ENCODE measurements around the gene SNCB.
"Not testable (repeated sequence)": the region's sequence is repeated elsewhere in the genome, so short reads cannot be mapped to it uniquely, and the experiment has no call there.

The SNCB gene

DNA sequence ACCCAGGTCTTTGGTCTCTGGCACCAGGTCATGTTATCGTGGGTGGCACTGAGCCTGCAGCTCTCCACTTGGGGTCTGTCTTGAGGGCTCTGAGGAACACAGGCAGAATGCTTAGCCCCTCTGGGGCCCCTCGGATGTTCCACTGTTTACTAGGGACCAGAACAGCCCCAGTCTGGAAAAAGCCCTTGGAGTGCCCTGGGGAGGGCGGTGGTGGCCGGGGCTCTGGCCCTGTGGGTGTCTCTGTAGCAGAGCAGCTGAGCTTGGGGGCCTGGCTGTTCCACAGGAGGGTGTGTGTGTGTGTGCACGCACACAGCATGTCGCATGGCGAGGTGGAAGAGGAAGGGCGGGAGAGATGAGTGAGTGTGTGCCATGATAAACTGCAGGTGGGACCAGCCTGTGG lies 35.8 kb downstream of the SNCB start:
- 93% methylated on average over 8 of the region's 8 CpGs for WGBS
- Histone ChIP-seq H3K27ac (ENCODE audit: low read depth, low read length) (no peak overlapping the region), H3K9me3 (ENCODE audit: insufficient read depth, low read depth, low read length) (no peaks in the 10 kb centered on the region)

DNA sequence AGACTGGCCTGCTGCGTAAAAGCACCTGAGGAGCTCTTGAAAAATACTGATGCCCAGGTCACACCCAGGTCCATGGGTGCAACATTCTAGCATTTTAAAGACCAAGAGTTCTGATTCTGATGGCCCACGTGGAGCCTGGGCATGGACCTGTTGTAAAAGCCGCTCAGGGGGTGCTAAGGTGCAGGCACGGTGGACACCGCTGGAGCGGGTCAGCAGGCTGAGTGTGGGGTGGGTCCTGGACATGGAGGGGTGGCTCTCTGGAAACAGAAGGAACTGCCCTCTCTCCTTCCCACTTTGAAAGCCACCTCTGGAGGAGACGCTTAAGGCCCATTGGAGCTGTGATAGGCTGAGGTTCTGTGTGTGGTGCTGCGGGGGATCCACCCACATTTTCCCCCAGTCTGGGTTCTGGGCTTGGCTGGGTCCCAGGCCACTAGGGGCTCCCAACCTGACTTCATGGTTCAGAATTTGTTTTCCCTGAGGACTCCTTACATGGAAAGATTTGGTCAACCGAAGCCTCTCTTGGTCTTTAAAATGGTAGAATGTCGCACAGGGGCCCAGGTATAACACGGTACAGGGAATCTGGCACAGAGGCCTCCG lies 37.0 kb downstream of the SNCB start:
- H3K9me3 ChIP-seq (ENCODE audit: insufficient read depth, low read depth, low read length) = no peaks in the 10 kb centered on the region
- peaks cover 6% of the 10 kb centered on the region for H3K27me3 ChIP-seq (ENCODE audit: insufficient read depth, low read length)
- H3K4me3 ChIP-seq (ENCODE audit: low read length) = no peak overlapping the region
- H3K27ac ChIP-seq (ENCODE audit: low read depth, low read length) = no peak overlapping the region
- no peaks in the 10 kb centered on the region for H3K4me1 ChIP-seq (ENCODE audit: insufficient read depth, low read length)
- H3K36me3 ChIP-seq (ENCODE audit: insufficient read depth, low read length) = 0 out of 2 replicates have a peak, but pooled peaks cover 1% of the 10 kb centered on the region
- H3K9ac ChIP-seq (ENCODE audit: low read depth, low read length) = no peak overlapping the region
- WGBS = 94% methylated on average over 11 of the region's 12 CpGs

More for the DNA sequence above, 35.8 kb downstream of the SNCB start:
- no peak overlapping the region for H3K4me3 ChIP-seq (ENCODE audit: low read length)
- H3K4me1 ChIP-seq (ENCODE audit: insufficient read depth, low read length) = no peaks in the 10 kb centered on the region
- 0 out of 2 replicates have a peak, but pooled peaks cover 8% of the 10 kb centered on the region for H3K36me3 ChIP-seq (ENCODE audit: insufficient read depth, low read length)
- H3K27me3 ChIP-seq (ENCODE audit: insufficient read depth, low read length) = peaks cover 6% of the 10 kb centered on the region
- H3K9ac ChIP-seq (ENCODE audit: low read depth, low read length) = no peak overlapping the region

DNA sequence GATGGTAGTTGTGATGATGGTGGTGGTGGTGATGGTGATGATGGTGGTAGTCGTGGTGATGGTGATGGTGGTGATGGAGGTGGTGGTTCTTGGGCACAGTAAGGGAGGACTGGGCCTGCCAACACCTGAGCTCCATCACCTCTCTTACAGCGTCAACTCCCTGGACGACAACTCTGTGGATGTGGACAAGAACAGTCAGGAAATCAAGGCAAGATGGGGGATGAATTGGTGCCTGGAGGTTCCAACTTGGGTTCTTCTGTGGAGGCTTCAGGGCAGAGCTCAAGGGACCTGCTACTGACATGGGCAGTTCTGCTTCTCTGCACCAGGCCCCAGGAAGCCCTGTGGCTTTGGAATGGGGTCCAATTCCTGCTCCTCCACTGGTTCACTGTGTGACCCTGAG lies 37.8 kb downstream of the SNCB start:
- no peaks in the 10 kb centered on the region for H3K4me1 ChIP-seq (ENCODE audit: insufficient read depth, low read length)
- no peak overlapping the region for H3K27ac ChIP-seq (ENCODE audit: low read depth, low read length)
- no peaks in the 10 kb centered on the region for H3K9me3 ChIP-seq (ENCODE audit: insufficient read depth, low read depth, low read length)
- peaks cover 6% of the 10 kb centered on the region for H3K27me3 ChIP-seq (ENCODE audit: insufficient read depth, low read length)
- H3K4me3 ChIP-seq (ENCODE audit: low read length) = no peak overlapping the region
- 94% methylated on average over 3 of the region's 3 CpGs for WGBS
- no peak overlapping the region for H3K9ac ChIP-seq (ENCODE audit: low read depth, low read length)
- no peaks in the 10 kb centered on the region for H3K36me3 ChIP-seq (ENCODE audit: insufficient read depth, low read length)

DNA sequence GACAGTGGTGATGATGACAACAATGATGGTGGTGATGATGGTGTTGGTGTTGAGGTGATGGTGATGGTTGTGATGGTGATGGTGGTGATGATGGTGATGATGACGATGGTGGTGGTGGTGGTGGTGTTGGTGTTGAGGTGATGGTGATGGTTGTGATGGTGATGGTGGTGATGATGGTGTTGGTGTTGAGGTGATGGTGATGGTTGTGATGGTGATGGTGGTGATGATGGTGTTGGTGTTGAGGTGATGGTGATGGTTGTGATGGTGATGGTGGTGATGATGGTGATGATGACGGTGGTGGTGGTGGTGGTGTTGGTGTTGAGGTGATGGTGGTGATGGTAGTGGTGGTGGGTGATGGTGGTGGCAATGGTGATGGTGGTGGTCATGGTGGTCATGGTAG lies 38.7 kb downstream of the SNCB start:
- H3K36me3 ChIP-seq (ENCODE audit: insufficient read depth, low read length); H3K9ac ChIP-seq (ENCODE audit: low read depth, low read length); H3K27ac ChIP-seq (ENCODE audit: low read depth, low read length); H3K4me3 ChIP-seq (ENCODE audit: low read length); H3K4me1 ChIP-seq (ENCODE audit: insufficient read depth, low read length); H3K27me3 ChIP-seq (ENCODE audit: insufficient read depth, low read length); H3K9me3 ChIP-seq (ENCODE audit: insufficient read depth, low read depth, low read length): not testable (repeated sequence)
- 88% methylated on average over 2 of the region's 2 CpGs for WGBS

DNA sequence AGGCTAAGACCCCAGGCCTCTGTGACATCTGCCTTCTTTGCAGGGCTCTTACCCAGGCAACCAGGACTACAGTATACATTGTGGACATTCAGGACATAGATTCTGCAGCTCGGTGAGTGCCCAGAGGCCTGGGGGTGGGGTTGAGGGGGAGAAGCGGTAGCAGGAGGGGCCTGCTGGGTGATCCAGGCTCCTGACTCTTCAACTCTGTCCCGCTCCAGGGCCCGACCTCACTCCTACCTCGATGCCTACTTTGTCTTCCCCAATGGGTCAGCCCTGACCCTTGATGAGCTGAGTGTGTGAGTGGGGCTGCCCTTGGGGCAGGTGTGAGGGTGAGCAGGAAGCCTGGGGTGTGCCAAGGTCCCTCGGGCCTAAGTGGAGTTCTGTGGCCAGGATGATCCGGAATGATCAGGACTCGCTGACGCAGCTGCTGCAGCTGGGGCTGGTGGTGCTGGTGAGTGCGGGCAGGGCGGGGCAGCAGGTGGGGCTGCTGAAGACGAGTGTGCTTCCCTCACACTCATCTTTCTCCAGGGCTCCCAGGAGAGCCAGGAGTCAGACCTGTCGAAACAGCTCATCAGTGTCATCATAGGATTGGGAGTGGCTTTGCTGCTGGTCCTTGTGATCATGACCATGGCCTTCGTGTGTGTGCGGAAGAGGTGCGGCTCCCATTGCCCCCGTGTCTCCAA lies 40.2 kb downstream of the SNCB start:
- H3K27me3 ChIP-seq (ENCODE audit: insufficient read depth, low read length) = no peaks in the 10 kb centered on the region; the same call in 1 of the 2 replicates
- no peaks in the 10 kb centered on the region for H3K36me3 ChIP-seq (ENCODE audit: insufficient read depth, low read length)
- WGBS = 88% methylated on average over 12 of the region's 17 CpGs
- H3K4me1 ChIP-seq (ENCODE audit: insufficient read depth, low read length) = no peaks in the 10 kb centered on the region
- no peak overlapping the region for H3K27ac ChIP-seq (ENCODE audit: low read depth, low read length)
- no peak overlapping the region for H3K4me3 ChIP-seq (ENCODE audit: low read length)
- peaks cover 3% of the 10 kb centered on the region; the same call in 1 of the 2 replicates for H3K9me3 ChIP-seq (ENCODE audit: insufficient read depth, low read depth, low read length)
- no peak overlapping the region for H3K9ac ChIP-seq (ENCODE audit: low read depth, low read length)

DNA sequence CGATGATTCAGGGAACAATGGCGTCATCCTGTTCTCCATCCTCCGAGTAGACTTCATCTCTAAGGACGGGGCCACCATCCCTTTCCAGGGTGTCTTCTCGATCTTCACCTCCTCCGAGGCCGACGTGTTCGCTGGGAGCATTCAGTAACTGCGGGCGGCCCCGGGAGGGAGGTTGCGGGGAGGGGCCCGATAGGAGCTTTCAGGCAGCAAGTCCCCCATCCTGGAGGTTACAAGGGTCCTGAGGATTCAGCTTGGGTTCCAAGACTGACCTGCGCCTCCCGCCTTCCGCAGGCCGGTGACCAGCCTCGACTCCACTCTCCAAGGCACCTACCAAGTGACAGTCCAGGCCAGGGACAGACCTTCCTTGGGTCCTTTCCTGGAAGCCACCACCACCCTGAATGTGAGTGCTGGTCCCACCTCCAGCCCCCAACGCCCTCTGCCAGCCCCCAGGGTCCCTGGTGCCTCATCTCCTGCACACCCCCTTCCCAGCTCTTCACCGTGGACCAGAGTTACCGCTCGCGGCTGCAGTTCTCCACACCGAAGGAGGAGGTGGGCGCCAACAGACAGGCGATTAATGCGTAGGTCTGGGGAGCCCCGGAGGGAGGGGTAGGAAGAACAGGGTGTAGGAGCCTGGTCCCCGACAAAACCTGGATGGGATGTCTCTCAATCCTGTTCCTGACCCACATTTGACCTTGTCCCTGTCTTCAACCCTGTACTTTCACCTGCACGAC lies 41.1 kb downstream of the SNCB start:
- no peaks in the 10 kb centered on the region for H3K36me3 ChIP-seq (ENCODE audit: insufficient read depth, low read length)
- H3K9ac ChIP-seq (ENCODE audit: low read depth, low read length) = no peak overlapping the region
- 89% methylated on average over 31 of the region's 31 CpGs for WGBS
- peaks cover 8% of the 10 kb centered on the region; the same call in 1 of the 2 replicates for H3K9me3 ChIP-seq (ENCODE audit: insufficient read depth, low read depth, low read length)
- no peak overlapping the region for H3K4me3 ChIP-seq (ENCODE audit: low read length)
- H3K27me3 ChIP-seq (ENCODE audit: insufficient read depth, low read length) = no peaks in the 10 kb centered on the region; the same call in 1 of the 2 replicates
- no peaks in the 10 kb centered on the region for H3K4me1 ChIP-seq (ENCODE audit: insufficient read depth, low read length)
- no peak overlapping the region for H3K27ac ChIP-seq (ENCODE audit: low read depth, low read length)

DNA sequence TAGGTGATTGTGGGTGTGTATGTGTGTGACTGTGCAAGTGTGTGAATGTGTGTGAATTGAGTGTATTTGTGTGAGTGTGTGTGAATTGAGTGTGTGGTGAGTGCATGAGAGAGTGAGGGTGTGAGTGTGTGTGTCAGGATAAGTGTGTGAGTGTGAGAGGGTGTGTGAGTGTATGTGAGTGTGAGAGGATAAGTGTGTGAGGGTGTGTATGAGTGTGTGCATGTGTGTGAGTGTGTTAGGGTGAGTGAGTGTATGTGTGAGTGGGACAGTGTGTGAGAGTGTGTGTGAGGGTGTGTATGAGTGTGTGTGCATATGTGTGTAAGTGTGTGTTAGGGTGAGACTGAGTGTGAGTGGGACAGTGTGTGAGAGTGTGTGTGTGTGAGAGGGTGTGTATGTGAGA lies 42.0 kb downstream of the SNCB start:
- H3K4me1 ChIP-seq (ENCODE audit: insufficient read depth, low read length) = no peaks in the 10 kb centered on the region
- no peak overlapping the region for H3K27ac ChIP-seq (ENCODE audit: low read depth, low read length)
- H3K9ac ChIP-seq (ENCODE audit: low read depth, low read length) = no peak overlapping the region
- H3K4me3 ChIP-seq (ENCODE audit: low read length) = no peak overlapping the region
- H3K36me3 ChIP-seq (ENCODE audit: insufficient read depth, low read length) = no peaks in the 10 kb centered on the region
- peaks cover 8% of the 10 kb centered on the region; the same call in 1 of the 2 replicates for H3K9me3 ChIP-seq (ENCODE audit: insufficient read depth, low read depth, low read length)
- no peaks in the 10 kb centered on the region; the same call in 1 of the 2 replicates for H3K27me3 ChIP-seq (ENCODE audit: insufficient read depth, low read length)

DNA sequence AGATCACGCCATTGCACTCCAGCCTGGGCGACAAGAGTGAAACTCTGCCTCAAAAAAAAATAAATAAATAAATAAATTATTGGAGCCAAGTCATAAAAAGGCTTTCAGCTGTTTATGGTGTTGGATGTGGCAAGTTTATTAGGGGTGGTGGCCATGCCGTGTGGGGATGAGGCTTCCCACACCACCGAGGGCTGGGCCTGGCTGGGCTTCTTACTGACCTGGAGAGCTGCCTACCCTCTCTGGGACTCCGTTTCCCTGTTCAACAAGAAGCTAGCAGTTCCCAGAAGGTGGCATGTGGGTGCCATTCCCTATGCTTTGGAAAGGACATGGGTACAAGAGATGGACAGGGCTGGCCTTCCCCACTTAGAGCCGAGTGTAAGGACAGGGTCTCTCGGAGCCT lies 42.9 kb downstream of the SNCB start:
- Histone ChIP-seq H3K27me3 (ENCODE audit: insufficient read depth, low read length) (no peaks in the 10 kb centered on the region; the same call in 1 of the 2 replicates), H3K9me3 (ENCODE audit: insufficient read depth, low read depth, low read length) (peaks cover 8% of the 10 kb centered on the region; the same call in 1 of the 2 replicates), H3K36me3 (ENCODE audit: insufficient read depth, low read length) (no peaks in the 10 kb centered on the region), H3K9ac (ENCODE audit: low read depth, low read length) (no peak overlapping the region), H3K27ac (ENCODE audit: low read depth, low read length) (no peak overlapping the region), H3K4me1 (ENCODE audit: insufficient read depth, low read length) (no peaks in the 10 kb centered on the region), H3K4me3 (ENCODE audit: low read length) (no peak overlapping the region)
- WGBS = 94% methylated on average over 5 of the region's 7 CpGs

DNA sequence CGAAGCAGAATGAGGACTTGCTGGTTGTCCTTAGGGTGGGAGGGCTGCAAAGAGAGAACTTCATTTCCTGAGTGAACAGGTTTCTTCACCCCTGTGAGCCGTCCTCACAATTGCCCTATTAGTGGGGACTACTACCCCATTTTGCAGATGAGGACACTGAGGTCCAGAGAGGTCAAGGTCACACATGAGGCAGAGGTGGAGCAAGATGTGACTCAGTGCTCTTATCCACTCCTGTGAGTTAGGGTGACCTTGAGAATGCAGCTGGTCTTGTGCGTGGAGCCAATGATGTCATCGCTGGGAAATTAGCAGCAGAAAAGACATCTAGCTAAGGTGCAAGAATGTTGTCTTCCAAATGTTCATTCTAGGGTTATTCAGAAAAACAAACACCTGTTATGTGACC lies 47.3 kb downstream of the SNCB start:
- 82% methylated on average over 4 of the region's 4 CpGs for WGBS
- Histone ChIP-seq H3K9me3 (ENCODE audit: insufficient read depth, low read depth, low read length) (peaks cover 8% of the 10 kb centered on the region; the same call in 1 of the 2 replicates), H3K27me3 (ENCODE audit: insufficient read depth, low read length) (no peaks in the 10 kb centered on the region), H3K9ac (ENCODE audit: low read depth, low read length) (no peak overlapping the region), H3K4me1 (ENCODE audit: insufficient read depth, low read length) (no peaks in the 10 kb centered on the region), H3K36me3 (ENCODE audit: insufficient read depth, low read length) (no peaks in the 10 kb centered on the region), H3K4me3 (ENCODE audit: low read length) (no peak overlapping the region), H3K27ac (ENCODE audit: low read depth, low read length) (no peak overlapping the region)

DNA sequence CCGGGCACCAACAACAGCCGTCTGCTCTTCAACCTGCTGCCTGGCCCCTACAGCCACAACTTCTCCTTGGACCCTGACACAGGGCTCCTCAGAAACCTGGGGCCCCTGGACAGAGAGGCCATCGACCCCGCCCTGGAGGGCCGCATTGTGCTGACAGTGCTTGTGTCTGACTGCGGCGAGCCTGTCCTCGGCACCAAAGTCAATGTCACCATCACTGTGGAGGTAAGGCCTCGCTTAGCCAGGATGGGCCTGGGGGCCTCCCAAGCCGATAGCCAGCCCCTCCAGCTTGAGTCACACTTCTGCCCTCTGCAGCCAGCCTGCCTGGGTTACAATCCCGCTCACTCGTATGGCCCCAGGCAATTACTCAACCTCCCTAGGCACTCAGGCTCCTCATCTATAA lies 49.0 kb downstream of the SNCB start:
- WGBS = 86% methylated on average over 12 of the region's 12 CpGs

DNA sequence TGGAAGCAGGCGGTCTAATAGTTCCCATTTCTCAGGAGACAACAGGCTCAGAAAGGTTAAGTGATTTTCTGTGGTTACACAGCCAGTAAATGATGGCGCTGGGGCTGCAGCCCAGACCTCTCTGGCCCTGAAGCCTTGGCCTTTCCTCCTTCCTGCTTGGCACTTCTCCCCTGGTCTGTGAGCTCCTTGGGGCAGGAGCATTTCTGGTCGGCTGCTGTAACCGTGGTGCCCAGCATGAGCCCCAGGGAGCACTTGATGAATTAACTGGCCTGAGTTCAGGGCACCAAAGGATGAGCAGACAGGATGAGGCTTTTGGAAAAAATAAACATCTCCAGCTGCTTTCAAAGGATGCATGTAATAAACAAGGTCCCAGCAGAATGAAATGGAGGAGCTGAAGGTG lies 51.0 kb downstream of the SNCB start:
- 82% methylated on average over 4 of the region's 4 CpGs for WGBS
- Histone ChIP-seq H3K27ac (ENCODE audit: low read depth, low read length) (no peak overlapping the region), H3K4me3 (ENCODE audit: low read length) (no peak overlapping the region), H3K9ac (ENCODE audit: low read depth, low read length) (no peak overlapping the region), H3K36me3 (ENCODE audit: insufficient read depth, low read length) (no peaks in the 10 kb centered on the region), H3K9me3 (ENCODE audit: insufficient read depth, low read depth, low read length) (no peaks in the 10 kb centered on the region), H3K27me3 (ENCODE audit: insufficient read depth, low read length) (no peaks in the 10 kb centered on the region), H3K4me1 (ENCODE audit: insufficient read depth, low read length) (no peaks in the 10 kb centered on the region)

More for the DNA sequence above, 49.0 kb downstream of the SNCB start:
- Histone ChIP-seq H3K27ac (ENCODE audit: low read depth, low read length) (no peak overlapping the region), H3K36me3 (ENCODE audit: insufficient read depth, low read length) (no peaks in the 10 kb centered on the region), H3K4me1 (ENCODE audit: insufficient read depth, low read length) (no peaks in the 10 kb centered on the region), H3K4me3 (ENCODE audit: low read length) (no peak overlapping the region), H3K9me3 (ENCODE audit: insufficient read depth, low read depth, low read length) (peaks cover 8% of the 10 kb centered on the region; the same call in 1 of the 2 replicates), H3K9ac (ENCODE audit: low read depth, low read length) (no peak overlapping the region), H3K27me3 (ENCODE audit: insufficient read depth, low read length) (no peaks in the 10 kb centered on the region)

Data from HUES64 (cell line).